HepG2 (cell line): ENCODE results near the gene PFKL. TPM values are rescaled to one million over a fixed set of nuclear protein-coding genes. Genes with fewer than 3 reads are reported as not detected.

ENCODE experiments used
- ATF6 ChIP-seq: sonication (generic); formaldehyde crosslinking; conservative IDR thresholded peaks from 2 replicates; pipeline ENCODE4 v1.4.0; 2020; ENCODE audit warnings: missing genetic modification reagents
- FOXP4 ChIP-seq: sonication (generic); formaldehyde crosslinking; IDR thresholded peaks from 2 replicates; pipeline ENCODE4 v1.4.0; 2020; ENCODE audit warnings: missing genetic modification reagents
- HMGXB3 ChIP-seq: sonication (generic); formaldehyde crosslinking; IDR thresholded peaks from 2 replicates; pipeline ENCODE4 v1.4.0; 2020; ENCODE audit warnings: missing genetic modification reagents, borderline replicate concordance
- KLF11 ChIP-seq: IDR thresholded peaks from 2 replicates; pipeline ENCODE4 v1.6.1; 2016; ENCODE audit warnings: missing compliant biosample characterization
- NCOA2 ChIP-seq: sonication (generic); formaldehyde crosslinking; IDR thresholded peaks from 2 replicates; pipeline ENCODE4 v1.8.0; 2022; ENCODE audit warnings: inconsistent platforms
- POLR2A ChIP-seq, 2 experiments: IDR thresholded peaks; 2 replicates each; pipeline ENCODE4 v1.6.1; 2011; ENCODE audit warnings: low read depth in 2 of 2, low read length in 2 of 2, mild to moderate bottlenecking in 1 of 2, moderate library complexity in 1 of 2; ENCODE audit not compliant: insufficient read depth in 1 of 2
- SPEN ChIP-seq: sonication (generic); formaldehyde crosslinking; IDR thresholded peaks from 2 replicates; pipeline ENCODE4 v1.5.1; 2020; ENCODE audit warnings: low read depth, mild to moderate bottlenecking, missing genetic modification reagents
- ZNF142 ChIP-seq: sonication (generic); formaldehyde crosslinking; IDR thresholded peaks from 2 replicates; pipeline ENCODE4 v1.4.0; 2020; ENCODE audit warnings: missing genetic modification reagents
- polyA plus RNA-seq, 8 experiments: library from polyadenylated mRNA; depleted of rRNA in 3 of 8; stranded (reverse) in 7 of 8; unstranded in 1 of 8; fragments of >200 nt; fragmentation: Illumina TruSeq in 4 of 8; extraction: Trizol in 4 of 8; gene quantifications; 2 replicates each; pipeline versions ENCODE4 v1.2.1 to v1.2.3, GENCODE V29; 2011 to 2016; ENCODE audit warnings: low read depth in 4 of 8, missing spikeins in 1 of 8, mixed read lengths in 1 of 8; ENCODE audit not compliant: insufficient read depth in 1 of 8
- total RNA-seq, 5 experiments: library from RNA; depleted of rRNA; stranded (reverse); fragments of >200 nt; fragmentation: Illumina TruSeq; extraction: Trizol; gene quantifications; 2 replicates each; pipeline ENCODE4 v1.2.3, GENCODE V29; 2016; ENCODE audit warnings: low read depth in 1 of 5
- TF ChIP-seq, protein P1 (sequence below): sonication (generic); formaldehyde crosslinking; IDR thresholded peaks from 2 replicates; pipeline ENCODE4 v1.4.0; 2020; ENCODE audit warnings: missing genetic modification reagents, borderline replicate concordance

PFKL gene
- total and polyA plus RNA-seq, 2 of the 13 experiments (the other 11 are each of a cell fraction or from before 2014, with no cell fraction given), result 92.8 to 106 TPM

GRCh38 chr21:44370027-44370735 is 70.3 kb downstream of the PFKL start (continued):
- TF ChIP-seq FOXP4 (CRISPR knock-in tag) (0 out of 2 replicates have a peak, but pooled peaks have one; percentile 31), SPEN (CRISPR knock-in tag) (peak; percentile 36; the same call in 1 of the 2 replicates), ZNF142 (no peak), POLR2A (IDR thresholded peaks at IDR 0.05; ENCODE audit: insufficient read depth in 1 of 2, low read depth in 2 of 2, low read length in 2 of 2) (peak; percentile 24 to 54; a peak in 3 of 4 replicates), ATF6 (no peak), KLF11 (CRISPR knock-in tag) (no peak), NCOA2 (CRISPR knock-in tag) (peak; percentile 27; the same call in 1 of the 2 replicates), HMGXB3 (CRISPR knock-in tag) (no peak)
- TF ChIP-seq, protein P1, sequence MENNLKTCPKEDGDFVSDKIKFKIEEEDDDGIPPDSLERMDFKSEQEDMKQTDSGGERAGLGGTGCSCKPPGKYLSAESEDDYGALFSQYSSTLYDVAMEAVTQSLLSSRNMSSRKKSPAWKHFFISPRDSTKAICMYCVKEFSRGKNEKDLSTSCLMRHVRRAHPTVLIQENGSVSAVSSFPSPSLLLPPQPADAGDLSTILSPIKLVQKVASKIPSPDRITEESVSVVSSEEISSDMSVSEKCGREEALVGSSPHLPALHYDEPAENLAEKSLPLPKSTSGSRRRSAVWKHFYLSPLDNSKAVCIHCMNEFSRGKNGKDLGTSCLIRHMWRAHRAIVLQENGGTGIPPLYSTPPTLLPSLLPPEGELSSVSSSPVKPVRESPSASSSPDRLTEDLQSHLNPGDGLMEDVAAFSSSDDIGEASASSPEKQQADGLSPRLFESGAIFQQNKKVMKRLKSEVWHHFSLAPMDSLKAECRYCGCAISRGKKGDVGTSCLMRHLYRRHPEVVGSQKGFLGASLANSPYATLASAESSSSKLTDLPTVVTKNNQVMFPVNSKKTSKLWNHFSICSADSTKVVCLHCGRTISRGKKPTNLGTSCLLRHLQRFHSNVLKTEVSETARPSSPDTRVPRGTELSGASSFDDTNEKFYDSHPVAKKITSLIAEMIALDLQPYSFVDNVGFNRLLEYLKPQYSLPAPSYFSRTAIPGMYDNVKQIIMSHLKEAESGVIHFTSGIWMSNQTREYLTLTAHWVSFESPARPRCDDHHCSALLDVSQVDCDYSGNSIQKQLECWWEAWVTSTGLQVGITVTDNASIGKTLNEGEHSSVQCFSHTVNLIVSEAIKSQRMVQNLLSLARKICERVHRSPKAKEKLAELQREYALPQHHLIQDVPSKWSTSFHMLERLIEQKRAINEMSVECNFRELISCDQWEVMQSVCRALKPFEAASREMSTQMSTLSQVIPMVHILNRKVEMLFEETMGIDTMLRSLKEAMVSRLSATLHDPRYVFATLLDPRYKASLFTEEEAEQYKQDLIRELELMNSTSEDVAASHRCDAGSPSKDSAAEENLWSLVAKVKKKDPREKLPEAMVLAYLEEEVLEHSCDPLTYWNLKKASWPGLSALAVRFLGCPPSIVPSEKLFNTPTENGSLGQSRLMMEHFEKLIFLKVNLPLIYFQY (CRISPR knock-in tag), result no peak
